ENCODE results near the gene SEMA5A. TPM values are rescaled to one million over a fixed set of nuclear protein-coding genes. Genes with fewer than 3 reads are reported as not detected.

Gene SEMA5A
- polyA plus RNA-seq, 3 donors: not detected

GRCh38 chr5:9540791-9541190 is 5.1 kb downstream of the SEMA5A start:
- no peak overlapping the region for H3K4me3 Mint-ChIP-seq

GRCh38 chr5:9538504-9538903 is 7.4 kb downstream of the SEMA5A start:
- no peak for TF ChIP-seq CTCF (IDR thresholded peaks at IDR 0.05)
- no peak overlapping the region for H3K27ac Mint-ChIP-seq
- 100% methylated on average over 1 of the region's 7 CpGs for WGBS (ENCODE audit: insufficient coverage)
- no peaks in the 10 kb centered on the region for H3K79me2 ChIP-seq (ENCODE audit: insufficient read depth, low read length)
- no peak overlapping the region for H3K4me3 ChIP-seq (replicated peaks in 1 of 3; ENCODE audit: low read depth in 2 of 3, low read length in 3 of 3)
- H2AFZ ChIP-seq (ENCODE audit: insufficient read depth, low read depth, low read length, poor library complexity, severe bottlenecking): no peak overlapping the region
- H3K9me3 ChIP-seq (replicated peaks in 1 of 2; ENCODE audit: control insufficient read depth in 1 of 2, insufficient read depth in 1 of 2, low read length in 2 of 2): no peaks in the 10 kb centered on the region
- intact Hi-C loops (cut with micrococcal nuclease): no loop called here
- H3K9me3 Mint-ChIP-seq: peaks cover 0 to 3% (median 0%) of the 10 kb centered on the region in 7 donors
- peaks cover 3 to 9% of the 10 kb centered on the region in 2 donors for H3K27me3 ChIP-seq (ENCODE audit: control insufficient read depth in 2 of 2, insufficient read depth in 2 of 2, low read length in 2 of 2)
- H3K4me1 Mint-ChIP-seq: no peaks in the 10 kb centered on the region
- no peak overlapping the region for H3K9ac ChIP-seq (ENCODE audit: insufficient read depth, low read length, poor library complexity, severe bottlenecking)
- H4K20me1 ChIP-seq (ENCODE audit: insufficient read depth, low read length): no peaks in the 10 kb centered on the region
- no peaks in the 10 kb centered on the region for H3K36me3 ChIP-seq (replicated peaks in 1 of 2; ENCODE audit: control insufficient read depth in 1 of 2, insufficient read depth in 2 of 2, low read length in 2 of 2)
- H3K27ac ChIP-seq (ENCODE audit: low read depth in 1 of 2, low read length in 2 of 2): no peak overlapping the region
- H3K27me3 Mint-ChIP-seq (ENCODE audit: low read depth in 3 of 3): peaks cover 5 to 14% (median 9%) of the 10 kb centered on the region in 3 donors
- H3K36me3 Mint-ChIP-seq: no peaks in the 10 kb centered on the region
- no peak overlapping the region for H3K4me2 ChIP-seq (replicated peaks; ENCODE audit: extremely low read depth, low read length, poor library complexity, severe bottlenecking)
- DNase-seq: no peak
- no peaks in the 10 kb centered on the region for H3K4me1 ChIP-seq (ENCODE audit: control insufficient read depth in 1 of 2, insufficient read depth in 2 of 2, low read length in 2 of 2)
- no peak overlapping the region for H3K4me3 Mint-ChIP-seq

More at GRCh38 chr5:9540791-9541190, 5.1 kb downstream of the SEMA5A start:
- Histone ChIP-seq H4K20me1 (ENCODE audit: insufficient read depth, low read length) (no peaks in the 10 kb centered on the region), H3K9me3 (replicated peaks in 1 of 2; ENCODE audit: control insufficient read depth in 1 of 2, insufficient read depth in 1 of 2, low read length in 2 of 2) (no peaks in the 10 kb centered on the region), H3K79me2 (ENCODE audit: insufficient read depth, low read length) (no peaks in the 10 kb centered on the region), H3K36me3 (replicated peaks in 1 of 2; ENCODE audit: control insufficient read depth in 1 of 2, insufficient read depth in 2 of 2, low read length in 2 of 2) (no peaks in the 10 kb centered on the region), H3K9ac (ENCODE audit: insufficient read depth, low read length, poor library complexity, severe bottlenecking) (no peak overlapping the region), H3K4me2 (replicated peaks; ENCODE audit: extremely low read depth, low read length, poor library complexity, severe bottlenecking) (no peak overlapping the region), H2AFZ (ENCODE audit: insufficient read depth, low read depth, low read length, poor library complexity, severe bottlenecking) (no peak overlapping the region), H3K4me3 (replicated peaks in 1 of 3; ENCODE audit: low read depth in 2 of 3, low read length in 3 of 3) (no peak overlapping the region), H3K27ac (ENCODE audit: low read depth in 1 of 2, low read length in 2 of 2) (no peak overlapping the region), H3K27me3 (ENCODE audit: control insufficient read depth in 2 of 2, insufficient read depth in 2 of 2, low read length in 2 of 2) (peaks cover 17 to 29% of the 10 kb centered on the region in 2 donors), H3K4me1 (ENCODE audit: control insufficient read depth in 1 of 2, insufficient read depth in 2 of 2, low read length in 2 of 2) (no peaks in the 10 kb centered on the region)
- no peaks in the 10 kb centered on the region for H3K36me3 Mint-ChIP-seq
- 70% methylated on average over 2 of the region's 7 CpGs for WGBS (ENCODE audit: insufficient coverage)
- H3K9me3 Mint-ChIP-seq: peaks cover 0 to 2% (median 0%) of the 10 kb centered on the region in 7 donors
- intact Hi-C loops (cut with micrococcal nuclease): no loop called here
- no peak overlapping the region for H3K27ac Mint-ChIP-seq
- H3K4me1 Mint-ChIP-seq: peaks cover 2% of the 10 kb centered on the region
- DNase-seq: no peak
- H3K27me3 Mint-ChIP-seq (ENCODE audit: low read depth in 3 of 3): peaks cover 20 to 37% (median 23%) of the 10 kb centered on the region in 3 donors
- TF ChIP-seq CTCF (IDR thresholded peaks at IDR 0.05): no peak
